HL-60 (cell line): ENCODE data around the gene DNAH1.

Experiments used
- DNase-seq, 2 experiments: peaks; one replicate each; pipeline ENCODE4 v3.0.0-alpha.2; 2010 to 2020; ENCODE audit warnings: low read depth in 1 of 2, low spot score in 1 of 2
- H3K27ac ChIP-seq: fragments of 250-450 bp; sonication (Bioruptor Pico); replicated peaks from 2 replicates; pipeline ENCODE4 v1.5.1; 2020; ENCODE audit warnings: mild to moderate bottlenecking, moderate library complexity
- H3K27me3 ChIP-seq: fragments of 250-450 bp; sonication (Bioruptor Pico); 2 replicates; pipeline ENCODE4 v1.5.1; 2021; ENCODE audit warnings: mild to moderate bottlenecking, moderate library complexity; ENCODE audit not compliant: insufficient read depth, poor library complexity, severe bottlenecking
- H3K4me3 ChIP-seq: replicated peaks from 2 replicates; pipeline ENCODE4 v1.5.1; 2011; ENCODE audit warnings: mild to moderate bottlenecking, control low read depth, low read length; ENCODE audit not compliant: insufficient read depth
- GABPA ChIP-seq: IDR thresholded peaks from 2 replicates; pipeline ENCODE4 v1.6.1; 2012; ENCODE audit warnings: low read depth
- POLR2AphosphoS5 ChIP-seq: IDR thresholded peaks from 2 replicates; pipeline ENCODE4 v1.6.1; 2012; ENCODE audit warnings: low read depth
- SPI1 ChIP-seq: IDR thresholded peaks from 2 replicates; pipeline ENCODE4 v1.6.1; 2012; ENCODE audit warnings: low read depth, mild to moderate bottlenecking, borderline replicate concordance
- TF ChIP-seq, protein P1 (sequence below): IDR thresholded peaks from one replicate; pipeline ENCODE4 v1.5.1; 2011; ENCODE audit warnings: low read length, control low read depth, inconsistent platforms; ENCODE audit not compliant: insufficient read depth
- TF ChIP-seq, protein P2 (sequence below): IDR thresholded peaks from 2 replicates; pipeline ENCODE4 v1.6.1; 2012; ENCODE audit warnings: low read depth; ENCODE audit not compliant: insufficient replicate concordance

The DNAH1 gene

DNA sequence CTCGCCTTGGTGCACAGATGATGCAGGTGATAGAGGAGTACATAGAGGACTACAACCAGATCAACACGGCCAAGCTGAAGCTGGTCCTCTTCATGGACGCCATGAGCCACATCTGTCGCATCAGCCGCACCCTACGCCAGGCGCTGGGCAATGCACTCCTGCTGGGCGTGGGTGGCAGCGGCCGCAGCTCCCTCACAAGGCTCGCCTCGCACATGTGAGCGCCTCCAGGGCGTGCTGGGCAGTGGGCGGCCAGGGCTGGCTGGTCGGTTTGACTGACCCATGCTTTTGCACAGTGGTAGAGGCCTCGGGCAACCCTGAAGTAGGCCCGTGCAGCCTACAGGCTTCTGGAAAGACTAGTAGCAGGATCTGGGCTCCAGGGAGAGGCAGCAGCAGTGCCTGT is 65.5 kb downstream of the DNAH1 start:
- no peak overlapping the region for H3K27ac ChIP-seq
- H3K27me3 ChIP-seq = no peaks in the 10 kb centered on the region
- DNase-seq = no peak
- TF ChIP-seq GABPA (no peak), SPI1 (no peak), POLR2AphosphoS5 (no peak)
- TF ChIP-seq, protein P1, sequence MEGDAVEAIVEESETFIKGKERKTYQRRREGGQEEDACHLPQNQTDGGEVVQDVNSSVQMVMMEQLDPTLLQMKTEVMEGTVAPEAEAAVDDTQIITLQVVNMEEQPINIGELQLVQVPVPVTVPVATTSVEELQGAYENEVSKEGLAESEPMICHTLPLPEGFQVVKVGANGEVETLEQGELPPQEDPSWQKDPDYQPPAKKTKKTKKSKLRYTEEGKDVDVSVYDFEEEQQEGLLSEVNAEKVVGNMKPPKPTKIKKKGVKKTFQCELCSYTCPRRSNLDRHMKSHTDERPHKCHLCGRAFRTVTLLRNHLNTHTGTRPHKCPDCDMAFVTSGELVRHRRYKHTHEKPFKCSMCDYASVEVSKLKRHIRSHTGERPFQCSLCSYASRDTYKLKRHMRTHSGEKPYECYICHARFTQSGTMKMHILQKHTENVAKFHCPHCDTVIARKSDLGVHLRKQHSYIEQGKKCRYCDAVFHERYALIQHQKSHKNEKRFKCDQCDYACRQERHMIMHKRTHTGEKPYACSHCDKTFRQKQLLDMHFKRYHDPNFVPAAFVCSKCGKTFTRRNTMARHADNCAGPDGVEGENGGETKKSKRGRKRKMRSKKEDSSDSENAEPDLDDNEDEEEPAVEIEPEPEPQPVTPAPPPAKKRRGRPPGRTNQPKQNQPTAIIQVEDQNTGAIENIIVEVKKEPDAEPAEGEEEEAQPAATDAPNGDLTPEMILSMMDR = no peak
- TF ChIP-seq, protein P2, sequence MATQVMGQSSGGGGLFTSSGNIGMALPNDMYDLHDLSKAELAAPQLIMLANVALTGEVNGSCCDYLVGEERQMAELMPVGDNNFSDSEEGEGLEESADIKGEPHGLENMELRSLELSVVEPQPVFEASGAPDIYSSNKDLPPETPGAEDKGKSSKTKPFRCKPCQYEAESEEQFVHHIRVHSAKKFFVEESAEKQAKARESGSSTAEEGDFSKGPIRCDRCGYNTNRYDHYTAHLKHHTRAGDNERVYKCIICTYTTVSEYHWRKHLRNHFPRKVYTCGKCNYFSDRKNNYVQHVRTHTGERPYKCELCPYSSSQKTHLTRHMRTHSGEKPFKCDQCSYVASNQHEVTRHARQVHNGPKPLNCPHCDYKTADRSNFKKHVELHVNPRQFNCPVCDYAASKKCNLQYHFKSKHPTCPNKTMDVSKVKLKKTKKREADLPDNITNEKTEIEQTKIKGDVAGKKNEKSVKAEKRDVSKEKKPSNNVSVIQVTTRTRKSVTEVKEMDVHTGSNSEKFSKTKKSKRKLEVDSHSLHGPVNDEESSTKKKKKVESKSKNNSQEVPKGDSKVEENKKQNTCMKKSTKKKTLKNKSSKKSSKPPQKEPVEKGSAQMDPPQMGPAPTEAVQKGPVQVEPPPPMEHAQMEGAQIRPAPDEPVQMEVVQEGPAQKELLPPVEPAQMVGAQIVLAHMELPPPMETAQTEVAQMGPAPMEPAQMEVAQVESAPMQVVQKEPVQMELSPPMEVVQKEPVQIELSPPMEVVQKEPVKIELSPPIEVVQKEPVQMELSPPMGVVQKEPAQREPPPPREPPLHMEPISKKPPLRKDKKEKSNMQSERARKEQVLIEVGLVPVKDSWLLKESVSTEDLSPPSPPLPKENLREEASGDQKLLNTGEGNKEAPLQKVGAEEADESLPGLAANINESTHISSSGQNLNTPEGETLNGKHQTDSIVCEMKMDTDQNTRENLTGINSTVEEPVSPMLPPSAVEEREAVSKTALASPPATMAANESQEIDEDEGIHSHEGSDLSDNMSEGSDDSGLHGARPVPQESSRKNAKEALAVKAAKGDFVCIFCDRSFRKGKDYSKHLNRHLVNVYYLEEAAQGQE = no peak
- H3K4me3 ChIP-seq = no peak overlapping the region

DNA sequence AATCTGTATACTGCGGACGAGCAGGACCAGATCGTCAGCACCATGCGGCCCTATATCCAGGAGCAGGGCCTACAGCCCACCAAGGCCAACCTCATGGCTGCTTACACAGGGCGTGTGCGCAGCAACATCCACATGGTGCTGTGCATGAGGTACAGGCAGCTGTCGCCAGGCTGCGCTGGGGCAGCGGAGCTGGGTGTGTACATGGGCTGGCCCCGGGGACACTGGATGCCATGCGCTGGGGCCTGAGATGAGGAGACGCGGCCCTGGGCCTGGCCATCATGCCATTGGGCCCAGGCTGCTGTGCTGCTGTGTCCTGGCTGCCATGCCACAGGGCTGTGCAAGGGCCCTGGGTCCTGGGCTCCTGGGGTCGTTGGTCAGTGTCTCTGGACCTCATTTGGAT is 67.3 kb downstream of the DNAH1 start:
- Histone ChIP-seq H3K4me3 (no peak overlapping the region), H3K27ac (peak overlapping the region; percentile 18), H3K27me3 (no peaks in the 10 kb centered on the region)
- TF ChIP-seq SPI1 = no peak
- TF ChIP-seq, protein P1 = no peak
- TF ChIP-seq GABPA = no peak
- no peak for TF ChIP-seq POLR2AphosphoS5
- TF ChIP-seq, protein P2 = no peak
- no peak for DNase-seq

DNA sequence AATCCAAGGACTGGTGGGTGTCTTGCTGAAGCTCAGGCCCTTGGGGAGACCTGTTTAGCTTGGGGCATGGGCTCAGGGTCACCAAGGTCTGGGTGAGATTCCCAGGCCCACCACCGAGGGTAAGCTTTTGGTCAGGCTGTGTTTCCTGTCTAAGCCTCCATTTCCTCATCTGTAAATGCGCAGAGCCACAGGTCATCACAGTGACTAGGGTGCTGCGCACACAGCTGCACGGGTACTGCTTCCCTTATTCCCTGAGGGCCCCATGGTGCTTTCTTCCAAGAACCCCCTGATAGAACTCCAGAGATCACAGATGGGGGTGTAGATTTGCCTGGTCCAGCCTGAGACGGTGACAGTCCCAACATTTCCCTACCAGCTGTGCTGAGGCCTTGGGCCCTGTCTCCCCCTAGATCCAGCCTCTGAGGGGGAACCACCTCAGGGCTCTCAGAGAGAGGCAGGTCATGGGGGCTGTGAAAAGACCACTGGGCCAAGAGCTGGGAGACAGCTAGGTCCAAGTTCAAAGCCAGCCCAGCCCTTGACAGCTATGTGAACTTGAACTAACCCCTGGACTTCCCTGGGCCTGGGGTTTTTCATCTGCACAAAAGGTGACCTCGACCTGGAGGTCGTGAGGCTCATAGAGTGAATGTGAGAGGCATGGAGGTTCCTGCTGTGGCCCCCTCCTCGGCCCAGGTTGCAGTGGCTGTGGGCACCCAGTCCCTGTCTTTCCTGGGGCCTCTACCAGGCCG is 68.1 kb downstream of the DNAH1 start:
- DNase-seq = peak in 1 of 2 experiments; percentile 67
- TF ChIP-seq SPI1 = peak; percentile 37; the same call in 1 of the 2 replicates
- TF ChIP-seq, protein P2 = no peak
- TF ChIP-seq, protein P1 = no peak
- Histone ChIP-seq H3K27me3 (no peaks in the 10 kb centered on the region), H3K4me3 (no peak overlapping the region), H3K27ac (peak overlapping the region; percentile 18)
